ENCODE measurements around the gene RFNG.

Gene RFNG

DNA sequence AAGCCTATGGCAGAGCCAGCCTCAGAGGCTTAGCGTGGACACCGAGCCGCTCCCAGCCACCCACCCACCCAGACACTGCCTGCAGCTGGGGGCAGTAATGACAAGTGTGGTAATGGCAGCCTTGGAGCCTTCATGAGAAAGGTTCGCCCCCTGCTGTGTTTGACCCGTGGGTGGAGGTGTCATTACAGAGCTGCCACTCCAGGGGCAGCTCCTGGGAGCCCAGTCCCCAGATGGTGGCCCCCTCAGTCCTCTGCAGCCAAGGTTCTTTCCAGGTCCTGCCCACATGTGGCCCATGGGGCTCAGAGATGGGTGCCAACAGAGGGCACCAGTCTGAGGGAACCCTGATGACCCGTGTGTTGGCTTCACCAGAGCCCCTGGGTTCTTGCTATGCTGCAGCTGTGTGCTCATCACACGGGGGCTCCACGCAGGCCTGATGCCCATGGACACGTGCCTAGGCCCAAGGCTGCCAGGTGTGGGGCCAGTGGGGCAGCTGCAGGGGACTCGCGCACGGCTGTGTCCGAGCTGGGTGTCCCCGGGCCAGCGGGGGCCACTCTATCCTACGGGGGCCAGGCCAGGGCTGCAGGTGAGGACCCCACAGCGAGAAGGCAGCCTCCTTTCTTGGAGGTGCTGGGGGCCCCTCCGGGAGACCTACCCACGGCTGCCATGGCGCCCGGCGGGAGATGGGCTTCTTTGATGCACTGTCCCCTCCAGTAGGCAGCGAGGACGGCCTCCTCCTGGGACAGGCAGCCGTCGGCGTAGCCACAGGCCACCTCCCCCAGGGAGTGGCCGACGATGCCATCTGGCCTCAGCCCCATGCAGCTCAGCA lies 38.3 kb upstream of the RFNG start:
- DNase-seq = no peak

DNA sequence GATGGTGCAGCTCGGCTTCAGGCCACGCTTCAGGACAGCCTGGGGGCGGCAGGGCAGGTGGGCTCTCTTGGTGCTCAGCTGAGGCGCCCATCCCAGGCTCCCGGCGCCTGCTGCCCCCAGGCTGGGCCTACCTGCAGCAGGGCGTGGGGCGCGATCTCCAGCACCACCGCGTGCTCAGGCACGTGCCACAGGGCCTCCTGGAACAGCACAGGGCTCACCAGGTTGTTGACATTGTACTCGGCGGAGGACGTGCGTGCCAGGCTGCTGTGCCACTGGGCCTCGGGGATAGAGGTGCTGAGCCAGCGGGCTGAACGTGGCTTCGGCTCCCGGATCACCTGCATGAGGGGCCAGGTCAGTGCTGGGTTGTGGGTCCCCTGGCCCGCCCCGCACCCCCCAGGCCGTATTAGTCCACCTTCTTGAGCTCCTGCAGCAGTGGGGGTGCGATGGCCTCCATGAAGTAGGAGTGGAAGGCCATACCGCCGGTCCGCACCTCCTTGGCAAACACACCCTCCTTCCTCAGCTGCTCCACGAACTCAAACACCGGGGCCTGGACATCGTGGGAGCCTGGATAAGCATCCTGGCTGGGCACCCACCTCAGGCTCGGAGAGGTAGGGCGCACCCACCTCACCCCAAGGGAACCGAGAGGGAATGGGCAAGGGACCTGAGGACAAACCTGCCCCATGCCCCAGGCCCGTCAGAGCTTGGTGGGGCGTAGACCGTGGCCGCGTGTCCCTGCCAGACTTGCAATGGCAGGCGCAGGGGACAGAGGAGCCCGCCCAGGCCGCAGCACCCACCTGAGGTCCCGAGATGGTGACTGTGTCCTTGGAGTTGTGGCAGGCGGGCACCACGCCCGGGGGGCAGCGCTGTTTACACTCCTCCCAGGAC lies 37.5 kb upstream of the RFNG start:
- no peak for DNase-seq

DNA sequence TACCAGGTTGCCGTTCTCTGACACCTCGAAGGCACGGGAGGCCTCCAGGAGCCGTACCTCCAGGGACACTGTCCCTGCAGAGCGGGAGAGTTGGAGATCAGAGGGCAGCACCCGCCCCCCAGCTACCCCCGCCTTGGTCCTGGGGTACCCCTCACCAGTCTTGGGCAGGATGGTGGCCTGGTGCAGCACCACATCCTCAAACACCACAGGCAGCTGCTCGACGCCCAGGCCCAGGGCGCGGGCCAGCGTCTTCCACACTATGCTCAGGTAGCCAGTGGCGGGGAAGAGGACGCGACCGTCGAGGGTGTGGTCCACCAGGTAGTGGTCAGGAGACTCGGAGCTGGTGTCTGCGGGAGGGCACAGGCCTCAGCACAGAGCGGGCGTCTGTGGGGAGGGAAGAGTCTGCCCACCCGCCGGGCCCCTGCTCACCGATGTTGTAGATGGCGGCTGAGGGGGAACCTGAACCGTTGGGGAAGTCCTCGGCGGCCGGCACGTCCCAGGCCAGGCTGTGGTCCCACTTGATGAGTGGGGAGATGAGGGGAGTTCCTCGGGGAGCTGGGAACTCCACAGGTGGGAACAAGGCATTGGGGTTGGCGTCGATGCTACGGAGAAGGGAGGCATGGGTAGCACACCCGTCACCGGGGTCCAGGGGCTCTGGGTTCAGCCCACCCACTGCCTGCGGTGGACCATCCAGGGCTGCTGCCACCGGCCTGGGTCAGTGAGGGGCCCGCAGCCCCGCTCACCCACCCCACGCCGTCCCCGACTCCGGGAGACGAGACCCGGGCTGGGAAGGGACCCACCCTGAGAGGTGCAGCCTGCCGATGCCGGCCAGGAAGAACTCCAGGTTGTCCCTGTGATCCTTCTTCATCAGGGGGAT lies 36.6 kb upstream of the RFNG start:
- no peak for DNase-seq

DNA sequence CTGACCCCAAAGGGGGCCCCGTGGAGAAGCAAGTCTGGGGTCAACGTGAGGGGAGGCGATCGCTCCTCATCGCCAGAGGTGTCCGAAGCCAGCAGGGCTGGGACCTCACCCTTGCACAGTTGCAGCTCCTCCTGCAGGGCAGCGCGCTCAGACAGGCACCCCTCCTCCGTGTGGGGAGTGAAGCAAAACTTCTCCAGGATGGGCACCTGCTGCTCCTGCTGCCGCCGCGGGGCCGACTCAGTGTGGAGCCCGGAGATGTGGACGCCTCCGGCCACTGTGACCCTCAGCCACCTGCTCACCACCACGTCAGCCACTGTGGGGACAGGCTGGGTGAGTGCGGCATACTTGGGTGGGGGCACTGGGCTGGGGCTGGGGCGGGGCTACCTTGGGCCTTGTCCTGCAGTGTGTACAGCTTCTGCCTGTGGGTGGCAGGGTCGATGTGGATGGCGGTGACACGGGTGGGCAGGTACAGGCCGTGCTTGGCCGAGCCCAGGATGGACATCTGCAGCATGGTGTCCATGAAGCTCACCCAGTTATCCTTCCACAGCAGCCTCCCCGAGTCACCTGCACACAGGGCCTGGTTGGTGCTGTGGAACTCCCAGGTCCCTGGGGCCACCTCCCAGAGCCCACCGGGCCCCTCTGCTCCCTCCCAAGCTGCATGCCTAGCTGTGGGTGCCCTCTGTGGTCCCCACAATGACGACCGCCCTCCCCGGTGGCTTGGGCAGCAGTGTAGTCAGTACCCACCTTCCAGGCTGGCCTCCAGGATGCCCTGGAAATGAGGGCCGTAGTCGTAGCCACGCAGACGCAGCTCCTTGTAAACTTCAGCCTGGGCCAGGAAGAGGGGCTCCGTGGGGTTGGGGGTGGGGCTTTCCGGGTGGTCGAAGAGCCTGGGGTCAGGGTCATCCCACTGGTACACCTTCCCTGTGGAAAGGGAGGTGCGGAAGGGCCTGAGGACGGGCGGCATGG lies 35.6 kb upstream of the RFNG start:
- no peak for DNase-seq

DNA sequence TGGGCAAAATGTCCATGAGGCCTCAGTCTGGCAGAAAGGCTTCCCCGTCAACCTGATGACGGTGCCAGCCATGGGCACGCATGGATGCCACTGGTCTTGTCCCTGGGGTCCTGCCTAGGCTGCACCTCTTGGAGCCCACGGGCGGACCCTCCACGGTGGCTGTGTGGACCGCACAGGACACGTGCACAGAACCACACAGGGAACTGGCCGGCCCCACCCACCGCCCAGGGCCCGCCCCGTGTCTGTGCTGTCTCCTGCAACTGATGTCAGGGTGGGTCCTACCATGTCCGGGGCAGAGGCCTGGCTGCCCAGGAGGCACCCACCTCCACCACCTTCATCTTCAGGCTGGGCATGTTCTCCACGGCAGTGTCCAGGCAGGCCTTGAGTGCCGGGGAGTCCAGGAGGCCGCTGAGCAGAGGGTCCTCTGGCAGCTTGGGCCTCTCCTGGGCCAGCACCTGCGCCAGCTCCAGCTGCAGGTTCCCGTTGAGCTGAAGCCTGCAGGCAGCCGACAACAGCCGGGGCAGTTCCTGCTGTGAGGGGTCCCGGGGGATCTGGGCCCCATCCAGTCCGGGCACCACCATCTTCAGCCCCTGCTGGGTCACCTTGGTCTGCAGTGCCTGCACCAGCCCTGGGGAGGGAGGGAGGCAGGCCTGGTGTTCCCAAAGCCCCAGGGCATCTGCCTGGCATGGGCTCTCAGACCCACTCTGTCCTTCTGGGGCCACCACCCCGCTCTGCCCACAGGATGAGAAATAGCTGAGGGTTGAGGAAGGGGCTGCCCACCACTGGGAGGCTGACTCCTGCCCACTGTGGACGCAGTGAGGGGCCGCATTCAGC lies 34.5 kb upstream of the RFNG start:
- DNase-seq = no peak

DNA sequence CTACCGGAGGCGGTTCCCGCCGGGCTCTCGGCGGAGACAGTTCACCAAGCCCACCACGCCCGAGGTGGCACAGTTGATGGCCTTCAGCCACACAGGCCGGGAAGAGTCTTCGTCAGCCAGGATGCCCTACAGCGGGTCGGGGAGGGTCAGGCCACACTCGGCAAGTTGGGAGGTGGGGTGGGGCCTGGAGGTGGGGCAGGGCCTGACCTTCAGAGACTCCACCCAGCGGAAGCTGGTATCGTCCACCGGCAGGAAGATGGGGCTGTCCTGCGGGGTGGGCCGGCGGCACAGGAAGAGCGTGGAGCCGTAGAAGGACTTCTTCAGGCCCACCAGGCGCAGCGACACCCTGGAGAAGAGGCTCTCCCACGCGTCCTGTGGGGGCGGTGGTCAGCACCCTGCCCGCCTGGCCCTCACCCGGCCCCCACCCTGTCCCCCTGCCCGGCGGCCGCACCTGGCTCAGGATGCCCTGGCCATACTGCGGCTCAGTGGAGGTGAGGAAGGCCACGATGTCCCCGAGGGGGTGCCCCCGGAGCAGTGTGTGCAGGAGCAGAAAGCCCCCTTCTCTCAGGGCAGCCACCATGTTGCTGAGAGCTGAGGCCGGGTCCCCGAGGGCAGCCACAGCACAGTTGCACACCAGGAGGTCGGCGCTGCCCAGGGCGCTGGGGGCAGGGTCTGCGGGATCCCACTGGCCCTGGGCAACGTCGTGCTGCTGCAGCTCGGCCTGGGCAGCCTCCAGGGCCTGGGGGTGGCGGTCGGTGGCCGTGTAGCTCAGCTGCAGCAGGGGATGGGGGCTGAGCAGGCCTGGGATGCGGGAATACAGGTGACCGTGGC lies 33.6 kb upstream of the RFNG start:
- no peak for DNase-seq

DNA sequence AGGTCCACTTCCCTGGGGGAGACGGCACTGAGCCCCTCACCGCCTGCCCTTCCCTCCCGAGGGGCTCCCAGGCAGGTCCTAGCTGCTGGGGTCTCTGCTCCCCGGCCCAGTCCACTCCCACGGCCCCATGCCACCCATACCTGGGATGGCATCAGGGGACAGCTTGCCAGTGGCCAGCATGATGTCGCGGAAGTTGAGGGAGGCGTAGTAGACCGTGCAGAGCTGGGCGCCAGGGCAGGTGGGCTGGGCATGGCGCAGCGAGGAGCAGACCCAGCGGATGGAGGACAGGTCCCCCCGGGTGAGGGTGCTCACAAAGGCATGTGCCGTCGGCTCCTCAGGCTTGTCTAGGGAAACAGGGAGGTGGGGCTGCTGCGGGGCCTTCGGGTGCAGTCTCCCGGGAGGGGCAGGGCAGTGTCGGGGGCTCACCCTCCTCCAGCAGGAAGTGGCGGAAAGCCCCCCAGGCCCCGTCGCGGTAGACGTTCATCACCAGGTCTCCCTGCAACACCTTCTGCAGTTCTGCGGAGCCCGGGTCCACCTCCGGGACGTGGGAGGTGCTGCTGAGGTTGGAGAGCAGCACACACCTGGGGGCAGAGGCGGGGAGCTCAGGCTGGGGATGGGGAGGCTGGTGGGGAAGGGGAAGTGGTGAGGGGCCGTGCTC lies 32.9 kb upstream of the RFNG start:
- no peak for DNase-seq

DNA sequence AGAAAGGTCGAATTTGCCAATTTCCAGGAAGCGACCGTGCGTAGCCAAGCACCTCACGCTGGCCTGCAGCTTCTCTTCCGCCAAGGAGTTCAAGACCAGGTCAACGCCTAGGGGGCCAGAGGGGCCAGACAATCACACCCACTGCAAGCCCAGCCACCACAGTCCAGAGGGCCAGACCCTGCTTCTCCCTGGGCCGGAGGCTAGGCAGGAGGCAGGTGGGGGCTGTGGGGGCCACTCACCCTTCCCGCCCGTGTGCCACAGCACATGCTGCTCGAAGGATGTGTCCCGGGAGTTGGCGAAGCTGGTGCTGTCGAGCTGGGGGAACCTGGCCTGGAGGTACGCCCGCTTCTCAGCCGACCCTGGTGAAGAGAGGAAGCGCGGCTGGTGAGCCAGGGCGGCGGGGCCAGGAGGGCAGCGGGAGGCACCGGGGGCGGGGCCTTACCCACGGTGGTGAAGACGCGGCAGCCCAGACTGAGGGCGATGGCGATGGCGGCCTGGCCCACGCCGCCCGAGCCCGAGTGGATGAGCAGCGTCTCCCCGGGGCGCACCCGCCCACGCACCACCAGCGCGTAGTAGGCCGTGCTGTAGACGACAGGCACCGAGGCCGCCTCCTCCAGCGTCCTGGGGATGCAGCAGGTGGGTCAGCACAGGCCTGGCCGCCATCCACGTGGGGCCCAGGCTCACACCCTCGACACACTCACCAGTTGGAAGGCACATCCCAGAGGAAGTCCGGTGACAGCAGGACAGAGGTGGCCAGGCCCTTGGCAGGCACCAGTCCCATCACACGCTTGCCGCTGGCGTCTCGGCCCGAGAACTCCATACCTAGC lies 32.1 kb upstream of the RFNG start:
- no peak for DNase-seq

DNA sequence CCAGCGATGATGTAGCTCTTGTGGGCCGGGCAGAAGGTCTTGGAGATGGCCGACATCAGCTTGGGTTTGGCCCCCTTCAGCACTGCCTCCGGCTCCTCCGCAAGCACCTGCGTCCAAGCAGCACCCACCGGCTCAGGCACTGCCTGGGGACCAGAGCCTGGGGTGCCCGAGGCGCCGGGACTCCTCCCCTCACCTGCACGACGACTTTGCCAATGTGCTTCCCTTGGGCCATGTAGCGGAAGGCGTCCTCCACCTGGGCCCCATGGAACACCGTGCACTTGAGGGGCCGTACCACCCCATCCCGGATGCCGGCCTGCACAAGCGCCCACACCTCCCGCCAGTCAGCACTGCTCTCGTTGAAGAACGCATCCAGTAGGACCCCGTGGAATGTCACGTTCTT lies 31.4 kb upstream of the RFNG start:
- DNase-seq = no peak

DNA sequence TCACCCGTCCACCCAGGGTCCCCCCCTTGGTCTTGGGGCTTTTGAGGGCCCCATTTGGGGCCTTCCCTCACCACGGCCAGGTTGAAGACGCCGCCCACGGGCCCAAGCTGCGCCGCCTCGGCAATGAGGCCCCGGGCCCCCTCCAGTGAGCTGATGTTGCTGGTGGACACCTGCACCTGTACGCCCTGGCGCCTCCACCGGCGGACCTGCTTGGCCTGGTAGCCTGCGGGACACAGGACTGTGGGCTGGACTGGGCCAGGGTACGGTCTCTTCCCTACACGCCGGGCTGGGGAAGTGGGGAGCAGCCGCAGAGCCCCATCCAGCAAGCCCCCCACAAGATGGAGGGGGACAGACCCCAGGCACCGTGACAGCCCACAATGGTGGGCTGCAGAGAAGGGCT lies 30.8 kb upstream of the RFNG start:
- no peak for DNase-seq

DNA sequence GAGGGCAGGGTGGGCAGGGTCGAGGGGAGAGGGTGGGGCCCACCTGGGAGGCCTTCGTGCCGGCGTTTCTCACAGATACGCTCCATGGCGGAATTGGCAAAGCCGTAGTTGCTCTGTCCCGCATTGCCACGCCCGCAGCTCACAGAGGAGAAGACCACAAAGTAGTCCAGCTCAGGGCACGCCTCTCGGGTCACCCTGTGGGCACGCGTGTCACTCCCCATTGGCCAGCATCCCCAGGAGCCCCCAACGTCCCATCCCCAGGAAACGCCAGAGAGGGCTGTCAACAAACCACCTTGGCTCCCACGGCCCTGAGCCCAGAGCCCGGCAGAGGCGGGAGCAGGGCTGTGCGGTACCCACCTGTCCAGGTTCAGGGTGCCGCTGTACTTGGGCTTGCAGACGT lies 30.4 kb upstream of the RFNG start:
- DNase-seq = no peak

DNA sequence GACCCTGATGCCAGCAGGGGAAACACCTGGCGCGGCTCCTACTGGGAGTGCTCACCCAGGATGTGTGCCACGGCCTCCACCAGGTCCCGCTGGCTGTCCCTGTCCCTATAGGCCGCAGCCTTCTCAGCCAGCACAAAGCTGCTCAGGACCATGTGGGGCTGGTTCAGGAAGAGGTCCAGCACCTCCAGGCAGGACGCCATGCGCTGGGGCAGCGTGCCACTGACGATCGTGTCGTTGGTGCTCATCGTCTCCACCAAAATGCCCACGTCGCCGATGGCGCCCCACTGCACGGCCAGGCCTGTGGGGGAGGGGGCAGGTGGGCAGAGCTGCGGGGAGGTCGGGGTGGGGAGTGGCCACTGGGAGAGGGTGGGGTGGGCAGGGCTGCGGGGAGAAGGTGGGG lies 29.9 kb upstream of the RFNG start:
- DNase-seq = no peak

DNA sequence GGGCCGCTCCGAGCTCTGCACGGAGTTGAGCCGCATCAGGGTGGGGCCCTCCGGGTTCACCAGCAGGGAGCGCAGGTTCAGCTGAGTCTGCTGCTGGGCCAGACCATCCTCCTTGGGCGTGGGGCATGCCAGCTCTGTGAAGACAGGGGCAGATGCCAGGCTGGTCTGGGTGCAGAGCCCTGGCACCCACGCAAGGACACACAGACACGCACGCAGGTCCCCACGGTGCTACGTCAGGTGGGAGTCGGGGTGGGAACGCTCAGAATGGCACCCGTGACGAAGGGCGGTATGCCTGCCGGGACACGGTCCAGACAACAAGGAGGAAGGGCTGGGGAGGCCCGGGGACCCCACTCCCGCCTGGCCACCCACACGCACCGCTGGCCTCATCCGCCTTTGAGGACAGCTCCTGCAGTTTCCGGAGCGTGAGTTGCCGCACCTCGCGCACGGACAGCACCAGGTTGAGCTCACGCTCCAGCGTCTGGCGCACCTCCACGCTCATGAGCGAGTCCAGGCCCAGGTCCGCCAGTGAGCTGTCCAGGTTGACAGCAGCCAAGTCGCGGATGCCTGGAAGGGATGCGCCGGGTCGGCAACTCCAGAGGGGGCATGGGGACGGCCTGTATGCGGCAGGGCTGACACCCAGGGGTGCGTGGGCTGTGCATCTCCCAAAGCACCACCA lies 29.3 kb upstream of the RFNG start:
- DNase-seq = no peak

DNA sequence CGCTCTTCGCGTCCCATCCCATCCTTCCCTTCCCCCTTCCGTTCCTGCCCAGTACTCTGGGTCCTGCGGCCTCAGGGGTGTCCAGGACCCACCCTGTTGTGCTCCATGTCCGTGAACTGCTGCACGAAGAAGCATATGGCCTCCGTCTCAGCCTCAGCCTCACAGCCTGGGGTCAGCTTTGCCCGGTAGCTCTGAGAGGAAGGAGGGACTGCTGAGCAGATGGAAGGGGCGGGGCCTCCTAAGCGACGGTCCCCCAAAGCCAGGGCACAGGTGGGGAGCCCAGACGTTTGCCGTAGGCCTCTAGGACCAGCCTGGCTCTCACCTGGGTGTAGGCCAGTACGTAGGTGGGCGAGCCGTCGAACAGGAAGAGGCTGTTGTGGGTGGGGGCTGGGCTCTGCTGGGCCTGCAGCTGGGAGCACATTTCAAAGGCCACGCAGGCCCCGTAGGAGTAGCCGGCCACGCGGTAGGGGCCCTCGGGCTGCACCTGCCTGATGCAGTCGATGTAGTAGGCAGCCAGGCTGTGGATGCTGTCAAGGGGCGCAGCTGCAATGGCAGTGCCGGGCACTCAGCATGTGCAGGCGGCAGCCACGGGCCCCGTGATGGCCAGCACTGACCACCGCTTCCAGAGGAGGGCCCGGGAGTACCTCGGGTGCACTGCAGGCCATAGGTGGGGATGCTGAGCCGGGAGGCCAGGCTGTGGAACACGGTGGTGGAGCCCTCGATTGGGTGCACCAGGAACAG lies 28.6 kb upstream of the RFNG start:
- DNase-seq = no peak

DNA sequence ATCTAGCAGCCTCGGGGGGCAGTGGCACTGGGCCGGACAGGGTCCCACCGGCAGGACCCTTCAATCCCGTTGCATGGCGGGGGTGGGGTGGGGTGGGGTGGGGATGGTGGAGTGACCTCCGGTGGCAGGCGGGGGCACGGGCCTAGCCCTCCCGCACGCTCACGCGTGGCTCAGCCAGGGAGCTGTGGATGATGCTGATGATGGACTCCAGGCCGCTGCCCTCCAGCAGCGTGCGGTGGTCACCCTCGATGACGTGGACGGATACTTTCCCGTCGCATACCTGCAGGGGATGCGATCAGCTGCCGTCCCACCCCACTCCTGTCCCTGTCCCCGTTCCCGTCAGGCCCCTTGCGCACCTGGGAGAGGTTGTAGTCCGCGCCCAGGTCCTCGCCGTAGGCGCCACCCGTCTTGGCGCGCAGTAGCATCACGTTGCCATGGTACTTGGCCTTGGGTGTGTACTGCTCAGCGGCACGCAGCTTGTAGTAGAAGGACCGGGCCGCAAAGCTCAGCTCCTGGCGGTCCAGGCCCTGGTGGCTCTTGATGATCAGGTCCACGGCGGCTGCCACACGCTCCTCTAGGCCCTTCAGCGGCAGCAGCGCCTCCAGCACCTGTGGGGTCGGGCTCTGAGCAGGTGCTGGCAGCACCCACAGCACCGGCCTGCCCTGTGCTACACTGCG lies 27.5 kb upstream of the RFNG start:
- DNase-seq = no peak

DNA sequence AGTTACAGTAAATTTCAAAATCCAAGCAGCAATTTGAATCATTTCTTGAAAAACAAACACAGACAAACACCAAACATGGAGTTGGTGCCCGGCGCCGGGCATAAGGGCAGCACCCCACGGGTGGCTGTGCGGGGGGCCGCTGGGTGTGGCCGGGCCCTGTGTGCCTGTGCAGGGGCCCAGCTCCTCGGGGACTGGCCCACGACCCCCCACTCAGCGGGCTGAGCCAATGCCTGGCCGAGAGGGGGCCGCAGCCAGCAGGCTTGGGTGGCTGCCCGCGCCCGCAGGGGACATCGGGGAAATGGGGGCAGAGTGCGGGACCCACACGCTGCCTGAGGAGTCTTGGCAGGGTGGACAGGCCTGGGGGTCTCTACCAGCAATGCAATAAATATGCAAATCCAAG lies 26.8 kb upstream of the RFNG start:
- DNase-seq = no peak
